Measurements from ENCODE around the gene SUMO3.

Gene SUMO3

GRCh38 chr21:44828362-44829056 is 10.6 kb upstream of the SUMO3 start:
- no peak for DNase-seq

- DNase-seq: no peak
These were observed 5.4 kb upstream of the SUMO3 start for GRCh38 chr21:44823179-44823660.

- DNase-seq: no peak
These were observed 4.8 kb upstream of the SUMO3 start for GRCh38 chr21:44822484-44823178.

GRCh38 chr21:44820851-44821250 is 3.0 kb upstream of the SUMO3 start:
- no peak for DNase-seq

GRCh38 chr21:44819283-44820243 is 1.7 kb upstream of the SUMO3 start:
- no peak for DNase-seq

- DNase-seq: no peak
These were observed 764 bp upstream of the SUMO3 start for GRCh38 chr21:44818640-44819011.

GRCh38 chr21:44817506-44817880 is 369 bp downstream of the SUMO3 start:
- DNase-seq: peak; percentile 91

GRCh38 chr21:44816761-44817505 is 929 bp downstream of the SUMO3 start:
- no peak for DNase-seq

- no peak for DNase-seq
These were observed 1.8 kb downstream of the SUMO3 start for GRCh38 chr21:44815852-44816628.

GRCh38 chr21:44815225-44815624 is 2.6 kb downstream of the SUMO3 start:
- DNase-seq: no peak

- DNase-seq: no peak
These were observed 3.3 kb downstream of the SUMO3 start for GRCh38 chr21:44814498-44815023.

- DNase-seq: no peak
These were observed 4.1 kb downstream of the SUMO3 start for GRCh38 chr21:44813727-44814126.

- no peak for DNase-seq
These were observed 4.7 kb downstream of the SUMO3 start for GRCh38 chr21:44813149-44813548.

- no peak for DNase-seq
These were observed 5.2 kb downstream of the SUMO3 start for GRCh38 chr21:44812640-44813039.

GRCh38 chr21:44810779-44811178 is 7.1 kb downstream of the SUMO3 start:
- no peak for DNase-seq

GRCh38 chr21:44805859-44806258 is 12.0 kb downstream of the SUMO3 start:
- DNase-seq: no peak

GRCh38 chr21:44805226-44805625 is 12.6 kb downstream of the SUMO3 start:
- no peak for DNase-seq

- no peak for DNase-seq
These were observed 13.1 kb downstream of the SUMO3 start for GRCh38 chr21:44804762-44805161.

GRCh38 chr21:44803651-44804050 is 14.2 kb downstream of the SUMO3 start:
- DNase-seq: no peak

- DNase-seq: no peak
These were observed 15.3 kb downstream of the SUMO3 start for GRCh38 chr21:44802396-44803153.

Data from activated CD4-positive, CD25-positive, alpha-beta regulatory T cell treated with anti-CD3 and anti-CD28 coated beads, Interleukin-2, amount 50 U/mL, for 72 hours (primary cell).